Astrocyte (in vitro differentiated cells and primary cell): ENCODE results near the gene LACRT. TPM values are rescaled to one million over a fixed set of nuclear protein-coding genes. Genes with fewer than 3 reads are reported as not detected.

Experiments
- DNase-seq: peaks from one replicate; pipeline ENCODE4 v3.0.0-alpha.2; 2010; ENCODE audit warnings: low read depth
- FAIRE-seq: peaks from 2 replicates; lab custom pipeline; 2011; peaks lifted over from hg19 to GRCh38; lab: Jason Lieb, UNC
- H2AFZ ChIP-seq: 2 replicates; pipeline ENCODE4 v1.6.0; 2012; ENCODE audit warnings: low read depth, low read length, inconsistent platforms
- H3K27ac ChIP-seq: 2 replicates; pipeline ENCODE4 v1.5.1; 2011; ENCODE audit warnings: low read depth, low read length, inconsistent platforms
- H3K27me3 ChIP-seq: 2 replicates; pipeline ENCODE4 v1.6.0; 2011; ENCODE audit warnings: low read length, inconsistent platforms; ENCODE audit not compliant: insufficient read depth
- H3K36me3 ChIP-seq: 2 replicates; pipeline ENCODE4 v1.5.1; 2011; ENCODE audit warnings: low read length, inconsistent platforms; ENCODE audit not compliant: insufficient read depth
- H3K4me1 ChIP-seq: 2 replicates; pipeline ENCODE4 v1.5.1; 2011; ENCODE audit warnings: low read length, inconsistent platforms; ENCODE audit not compliant: insufficient read depth
- H3K4me2 ChIP-seq: 2 replicates; pipeline ENCODE4 v1.6.0; 2012; ENCODE audit warnings: low read length, inconsistent platforms
- H3K4me3 ChIP-seq: 2 replicates; pipeline ENCODE4 v1.5.1; 2011; ENCODE audit warnings: low read depth, mild to moderate bottlenecking, low read length, inconsistent platforms; ENCODE audit not compliant: insufficient read depth
- H3K79me2 ChIP-seq: 2 replicates; pipeline ENCODE4 v1.6.0; 2012; ENCODE audit warnings: mild to moderate bottlenecking, low read length, inconsistent platforms; ENCODE audit not compliant: insufficient read depth
- H3K9ac ChIP-seq: 2 replicates; pipeline ENCODE4 v1.6.0; 2012; ENCODE audit warnings: mild to moderate bottlenecking, low read length, inconsistent platforms
- H3K9me3 ChIP-seq: 2 replicates; pipeline ENCODE4 v1.5.1; 2012; ENCODE audit warnings: low read depth, mild to moderate bottlenecking, low read length, inconsistent platforms; ENCODE audit not compliant: insufficient read depth
- H4K20me1 ChIP-seq: 2 replicates; pipeline ENCODE4 v1.6.0; 2012; ENCODE audit warnings: low read length, inconsistent platforms; ENCODE audit not compliant: insufficient read depth
- H3K27ac Mint-ChIP-seq: one replicate; pipeline ENCODE4 v1.8.0; 2021; ENCODE audit warnings: mild to moderate bottlenecking, mixed read lengths; ENCODE audit not compliant: unreplicated experiment
- H3K27me3 Mint-ChIP-seq: one replicate; pipeline ENCODE4 v1.8.0; 2021; ENCODE audit warnings: low read depth, mixed read lengths; ENCODE audit not compliant: unreplicated experiment
- H3K36me3 Mint-ChIP-seq: one replicate; pipeline ENCODE4 v1.8.0; 2021; ENCODE audit warnings: low read depth, mixed read lengths; ENCODE audit not compliant: unreplicated experiment
- H3K4me1 Mint-ChIP-seq: one replicate; pipeline ENCODE4 v1.8.0; 2021; ENCODE audit warnings: low read depth, mixed read lengths; ENCODE audit not compliant: unreplicated experiment
- H3K4me3 Mint-ChIP-seq: one replicate; pipeline ENCODE4 v1.8.0; 2021; ENCODE audit warnings: mild to moderate bottlenecking, moderate library complexity, mixed read lengths; ENCODE audit not compliant: unreplicated experiment
- H3K9me3 Mint-ChIP-seq: one replicate; pipeline ENCODE4 v1.8.0; 2021; ENCODE audit warnings: mild to moderate bottlenecking, mixed read lengths; ENCODE audit not compliant: unreplicated experiment
- EZH2 ChIP-seq: IDR thresholded peaks from 2 replicates; pipeline ENCODE4 v1.6.1; 2012; ENCODE audit warnings: mild to moderate bottlenecking, low read length, inconsistent platforms; ENCODE audit not compliant: insufficient read depth
- total RNA-seq: library from RNA; stranded (reverse); gene quantifications from 2 replicates; pipeline ENCODE4 v1.2.1, GENCODE V29; 2021
- TF ChIP-seq, protein P1 (sequence below): IDR thresholded peaks from 2 replicates; pipeline ENCODE4 v1.5.1; 2011; ENCODE audit warnings: low read depth, mild to moderate bottlenecking, inconsistent platforms, low read length, moderate library complexity; ENCODE audit not compliant: insufficient read depth

LACRT gene
- total RNA-seq, 1 donor from 2014 or later: not detected

DNA sequence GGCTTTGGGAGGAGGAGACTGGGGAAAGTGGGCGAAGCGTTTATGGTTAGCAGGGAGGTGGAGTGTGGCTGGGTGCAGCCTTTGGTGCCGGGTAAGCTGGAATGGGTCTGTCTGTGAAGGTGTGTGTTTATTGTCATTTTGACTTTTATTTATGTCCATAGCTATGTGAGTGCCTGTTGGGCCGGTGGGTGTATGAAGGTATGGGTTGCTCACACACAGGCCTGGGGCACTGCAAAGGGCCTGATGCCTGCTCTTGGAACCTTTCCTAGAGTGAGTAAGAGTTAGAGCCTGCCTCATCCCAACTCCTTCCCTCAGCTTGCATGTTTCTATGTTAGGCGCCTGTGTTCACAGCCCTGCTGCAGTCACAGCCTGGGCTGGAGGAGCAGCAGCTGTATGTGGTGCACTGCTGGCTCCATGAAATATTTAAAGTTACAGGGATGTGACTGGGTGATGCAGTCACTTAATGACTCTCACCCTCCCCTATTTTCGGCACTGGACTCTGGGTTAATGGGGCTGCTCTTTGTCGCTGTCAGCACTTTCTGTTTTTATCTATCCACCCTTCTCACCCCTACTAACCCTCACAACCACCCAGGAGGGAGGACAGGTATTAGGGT lies 43.6 kb downstream of the LACRT start:
- H3K79me2 ChIP-seq: no peaks in the 10 kb centered on the region
- H4K20me1 ChIP-seq: no peaks in the 10 kb centered on the region
- H3K9ac ChIP-seq: no peak overlapping the region
- no peaks in the 10 kb centered on the region for H3K36me3 ChIP-seq
- Mint-ChIP-seq H3K4me3 (no peak overlapping the region), H3K27me3 (peaks cover 57% of the 10 kb centered on the region), H3K36me3 (no peaks in the 10 kb centered on the region), H3K4me1 (peaks cover 16% of the 10 kb centered on the region), H3K27ac (no peak overlapping the region), H3K9me3 (peaks cover 3% of the 10 kb centered on the region)
- peaks cover 44% of the 10 kb centered on the region for H3K27me3 ChIP-seq
- no peak overlapping the region for H3K4me2 ChIP-seq
- H3K4me1 ChIP-seq: no peaks in the 10 kb centered on the region
- H2AFZ ChIP-seq: no peak overlapping the region
- no peak for DNase-seq
- no peak for FAIRE-seq
- H3K4me3 ChIP-seq: no peak overlapping the region
- TF ChIP-seq, protein P1, sequence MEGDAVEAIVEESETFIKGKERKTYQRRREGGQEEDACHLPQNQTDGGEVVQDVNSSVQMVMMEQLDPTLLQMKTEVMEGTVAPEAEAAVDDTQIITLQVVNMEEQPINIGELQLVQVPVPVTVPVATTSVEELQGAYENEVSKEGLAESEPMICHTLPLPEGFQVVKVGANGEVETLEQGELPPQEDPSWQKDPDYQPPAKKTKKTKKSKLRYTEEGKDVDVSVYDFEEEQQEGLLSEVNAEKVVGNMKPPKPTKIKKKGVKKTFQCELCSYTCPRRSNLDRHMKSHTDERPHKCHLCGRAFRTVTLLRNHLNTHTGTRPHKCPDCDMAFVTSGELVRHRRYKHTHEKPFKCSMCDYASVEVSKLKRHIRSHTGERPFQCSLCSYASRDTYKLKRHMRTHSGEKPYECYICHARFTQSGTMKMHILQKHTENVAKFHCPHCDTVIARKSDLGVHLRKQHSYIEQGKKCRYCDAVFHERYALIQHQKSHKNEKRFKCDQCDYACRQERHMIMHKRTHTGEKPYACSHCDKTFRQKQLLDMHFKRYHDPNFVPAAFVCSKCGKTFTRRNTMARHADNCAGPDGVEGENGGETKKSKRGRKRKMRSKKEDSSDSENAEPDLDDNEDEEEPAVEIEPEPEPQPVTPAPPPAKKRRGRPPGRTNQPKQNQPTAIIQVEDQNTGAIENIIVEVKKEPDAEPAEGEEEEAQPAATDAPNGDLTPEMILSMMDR: no peak
- TF ChIP-seq EZH2: no peak
- no peaks in the 10 kb centered on the region for H3K9me3 ChIP-seq
- no peak overlapping the region for H3K27ac ChIP-seq

DNA sequence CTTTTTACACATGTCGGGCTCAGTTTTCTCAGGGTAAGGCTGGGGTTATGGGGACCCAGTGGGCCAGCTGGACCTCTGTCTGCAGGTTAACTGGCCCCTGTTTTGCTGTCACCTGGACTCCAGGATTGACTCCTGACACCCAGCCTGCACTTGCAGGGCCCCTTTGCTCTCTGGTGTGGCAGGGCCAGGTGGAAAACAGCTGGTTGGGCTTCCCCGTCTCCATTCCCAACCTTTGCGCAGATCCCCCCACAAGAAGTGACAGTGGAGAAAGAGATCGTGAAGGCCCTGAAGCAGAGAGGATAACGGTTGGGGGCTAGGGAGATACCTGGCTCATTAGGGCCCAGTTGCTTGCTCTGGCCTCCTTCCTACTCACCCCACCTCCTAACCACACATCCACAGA lies 44.7 kb downstream of the LACRT start:
- Histone ChIP-seq H3K4me2 (no peak overlapping the region), H3K9me3 (no peaks in the 10 kb centered on the region), H2AFZ (no peak overlapping the region), H3K4me1 (no peaks in the 10 kb centered on the region), H3K27me3 (peaks cover 44% of the 10 kb centered on the region), H3K4me3 (no peak overlapping the region), H3K27ac (no peak overlapping the region), H4K20me1 (no peaks in the 10 kb centered on the region), H3K9ac (no peak overlapping the region), H3K36me3 (no peaks in the 10 kb centered on the region), H3K79me2 (no peaks in the 10 kb centered on the region)
- Mint-ChIP-seq H3K36me3 (no peaks in the 10 kb centered on the region), H3K4me3 (no peak overlapping the region), H3K27ac (no peak overlapping the region), H3K9me3 (peaks cover 3% of the 10 kb centered on the region), H3K4me1 (peaks cover 16% of the 10 kb centered on the region), H3K27me3 (peaks cover 60% of the 10 kb centered on the region)
- DNase-seq (no peak), FAIRE-seq (no peak)
- TF ChIP-seq, protein P1: no peak
- no peak for TF ChIP-seq EZH2

DNA sequence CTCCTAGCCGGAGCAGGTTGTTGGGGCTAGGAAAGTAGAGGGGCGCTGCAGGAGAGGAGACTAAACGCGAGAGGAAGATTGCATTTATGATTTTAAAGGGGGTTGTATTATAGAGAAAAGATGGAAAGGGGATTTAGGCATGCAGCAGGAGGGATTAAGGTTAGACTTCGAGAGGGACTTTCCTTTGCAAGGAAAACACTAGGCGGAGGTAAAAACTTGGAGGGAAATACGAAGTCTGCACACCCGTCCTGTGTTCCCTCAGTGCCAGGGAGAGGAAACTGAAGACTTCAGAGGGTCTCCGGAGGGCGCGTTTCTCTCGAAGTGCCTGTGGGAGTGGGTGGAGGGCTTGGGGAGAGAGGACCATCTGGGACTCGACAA lies 45.8 kb downstream of the LACRT start:
- DNase-seq (no peak), FAIRE-seq (no peak)
- H3K4me3 Mint-ChIP-seq: peak overlapping the region; percentile 82
- TF ChIP-seq EZH2: no peak
- TF ChIP-seq, protein P1: no peak
- H3K9me3 Mint-ChIP-seq: peaks cover 3% of the 10 kb centered on the region
- no peaks in the 10 kb centered on the region for H3K9me3 ChIP-seq
- peaks cover 61% of the 10 kb centered on the region for H3K27me3 Mint-ChIP-seq
- no peak overlapping the region for H3K9ac ChIP-seq
- H3K27ac ChIP-seq: no peak overlapping the region
- H4K20me1 ChIP-seq: no peaks in the 10 kb centered on the region
- H3K79me2 ChIP-seq: no peaks in the 10 kb centered on the region
- H3K4me2 ChIP-seq: peak overlapping the region; percentile 60
- no peaks in the 10 kb centered on the region for H3K36me3 ChIP-seq
- peaks cover 16% of the 10 kb centered on the region for H3K4me1 Mint-ChIP-seq
- H3K27me3 ChIP-seq: peaks cover 46% of the 10 kb centered on the region
- no peaks in the 10 kb centered on the region for H3K4me1 ChIP-seq
- H3K4me3 ChIP-seq: no peak overlapping the region
- no peaks in the 10 kb centered on the region for H3K36me3 Mint-ChIP-seq
- H3K27ac Mint-ChIP-seq: no peak overlapping the region
- no peak overlapping the region for H2AFZ ChIP-seq
